GM19463 (cell line): Measurements from ENCODE around the gene ZNF326.
"Not testable (repeated sequence)": the region's sequence is repeated elsewhere in the genome, so short reads cannot be mapped to it uniquely, and the experiment has no call there.

Experiments used
- ATAC-seq: cut with Tn5 transposase; IDR thresholded peaks from one replicate; pipeline ENCODE4 v1.9.1; 2021; ENCODE audit warnings: mild to moderate bottlenecking, moderate library complexity; ENCODE audit not compliant: unreplicated experiment

Gene ZNF326

GRCh38 chr1:89995598-89996449, 914 bp downstream of the ZNF326 start:
- ATAC-seq = no peak

- ATAC-seq = no peak
Measured at GRCh38 chr1:89996450-89997110, 1.7 kb downstream of the ZNF326 start.

DNA sequence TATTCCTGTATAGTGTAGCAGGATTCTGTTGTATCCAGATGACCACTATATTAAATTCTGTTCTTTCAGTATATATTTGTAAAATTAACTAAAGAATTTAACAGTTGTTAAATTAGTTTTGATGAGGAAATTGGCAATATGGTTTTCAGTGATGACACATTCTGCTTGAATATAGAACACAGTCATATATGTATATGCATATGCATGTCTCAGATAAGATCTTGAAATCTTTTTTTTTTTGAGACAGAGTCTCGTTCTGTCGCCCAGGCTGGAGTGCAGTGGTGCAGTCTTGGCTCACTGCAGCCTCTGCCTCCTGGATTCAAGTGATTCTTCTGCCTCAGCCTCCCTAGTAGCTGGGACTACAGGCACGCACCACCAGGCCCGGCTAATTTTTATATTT, 2.2 kb downstream of the ZNF326 start:
- not testable (repeated sequence) for ATAC-seq

GRCh38 chr1:89998306-89998705, 3.4 kb downstream of the ZNF326 start:
- ATAC-seq = no peak

DNA sequence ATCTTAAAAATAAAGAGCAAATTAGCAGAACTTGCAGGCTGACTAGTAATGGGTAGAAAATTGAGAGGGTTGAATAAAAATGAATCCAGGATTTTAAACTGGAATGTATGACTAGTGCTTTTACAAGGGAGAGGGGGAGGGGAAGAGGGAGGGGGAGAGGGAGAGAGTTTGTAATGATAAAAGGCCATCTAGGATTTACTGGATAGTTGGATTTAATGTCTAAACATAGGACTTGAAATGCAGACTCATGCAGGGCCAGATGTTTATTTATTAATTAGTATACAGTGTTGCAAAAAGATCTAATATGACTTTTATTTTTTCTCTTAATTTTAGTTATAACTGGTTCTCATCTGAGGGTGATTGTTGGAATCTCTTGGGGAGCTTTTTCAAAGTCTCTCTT, 4.3 kb downstream of the ZNF326 start:
- ATAC-seq = no peak

DNA sequence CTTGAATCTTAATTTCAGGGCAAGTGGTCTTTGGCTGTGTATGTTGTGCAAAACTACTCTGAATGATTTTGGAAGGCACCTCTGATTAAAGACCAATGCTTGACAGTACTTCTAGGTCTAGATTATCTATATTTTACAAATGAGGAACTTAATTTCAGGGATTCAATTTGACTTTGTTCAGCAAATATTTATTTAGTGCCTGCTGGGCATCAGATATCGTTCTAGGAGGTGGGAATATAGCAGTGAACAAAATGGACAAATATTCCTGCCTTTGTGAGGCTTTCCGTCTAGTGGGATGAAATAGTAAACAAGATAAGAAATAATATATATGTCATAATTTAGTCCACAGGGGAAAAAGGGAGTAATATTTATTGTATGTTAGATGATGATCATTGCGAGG, 4.7 kb downstream of the ZNF326 start:
- no peak for ATAC-seq

DNA sequence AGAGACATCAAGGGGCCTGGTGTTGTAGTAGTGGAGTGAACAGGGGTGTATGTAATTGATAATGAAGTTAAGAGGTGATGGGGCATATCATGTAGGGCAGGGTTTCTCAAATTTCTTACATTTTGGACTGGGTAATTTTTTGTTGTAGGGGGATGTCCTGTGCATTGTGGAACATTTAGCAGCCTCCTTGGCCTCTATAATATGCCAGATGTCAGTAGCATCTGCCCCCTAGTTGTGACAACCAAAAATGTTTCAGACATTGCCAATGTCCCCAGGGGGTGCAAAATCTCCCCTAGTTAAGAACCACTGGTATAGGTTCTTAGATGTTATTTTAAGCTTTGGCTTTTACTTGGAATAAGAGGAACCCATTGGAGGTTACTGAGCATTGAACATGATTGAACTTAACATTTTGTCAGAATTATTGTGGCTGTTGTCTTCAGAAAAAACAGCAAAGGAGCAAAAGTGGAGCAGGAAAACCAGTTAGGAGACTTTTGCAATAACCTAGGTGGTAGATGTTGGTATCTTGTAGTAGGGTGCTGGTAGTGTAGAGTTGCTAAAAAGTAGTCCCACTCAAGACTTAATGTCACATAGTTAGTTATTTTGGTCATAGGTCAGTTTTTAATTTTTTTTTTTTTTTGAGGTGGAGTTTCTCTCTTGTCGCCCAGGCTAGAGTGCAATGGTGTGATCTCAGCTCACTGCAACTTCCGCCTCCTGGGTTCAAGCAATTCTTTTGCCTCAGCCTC, 6.2 kb downstream of the ZNF326 start:
- no peak for ATAC-seq

GRCh38 chr1:90007979-90008404, 13.1 kb downstream of the ZNF326 start:
- ATAC-seq = no peak

GRCh38 chr1:90012300-90012699, 17.4 kb downstream of the ZNF326 start:
- no peak for ATAC-seq

DNA sequence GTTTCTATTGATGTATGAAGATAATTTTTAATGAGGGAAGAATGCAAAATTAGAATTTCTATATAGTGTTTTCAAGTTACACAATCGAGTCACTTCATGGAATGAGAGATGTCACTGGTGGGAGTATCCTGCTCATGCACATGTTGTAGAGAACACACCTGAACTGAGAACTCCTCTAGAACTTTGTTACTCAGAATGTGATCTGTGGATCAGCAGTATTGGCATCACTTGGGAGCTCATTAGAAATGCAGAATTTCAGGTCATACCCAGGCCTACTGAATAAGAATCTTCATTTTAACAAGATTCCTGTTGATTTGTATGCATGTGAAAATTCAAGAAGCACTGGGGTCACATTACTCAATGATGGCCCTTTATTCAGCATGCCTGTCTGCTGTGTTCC, 28.8 kb downstream of the ZNF326 start:
- no peak for ATAC-seq

- ATAC-seq = no peak
Measured at GRCh38 chr1:90027281-90027680, 32.4 kb downstream of the ZNF326 start.

- no peak for ATAC-seq
Measured at GRCh38 chr1:90039652-90040051, 44.7 kb downstream of the ZNF326 start.

- no peak for ATAC-seq
Measured at GRCh38 chr1:90043586-90043985, 48.7 kb downstream of the ZNF326 start.

DNA sequence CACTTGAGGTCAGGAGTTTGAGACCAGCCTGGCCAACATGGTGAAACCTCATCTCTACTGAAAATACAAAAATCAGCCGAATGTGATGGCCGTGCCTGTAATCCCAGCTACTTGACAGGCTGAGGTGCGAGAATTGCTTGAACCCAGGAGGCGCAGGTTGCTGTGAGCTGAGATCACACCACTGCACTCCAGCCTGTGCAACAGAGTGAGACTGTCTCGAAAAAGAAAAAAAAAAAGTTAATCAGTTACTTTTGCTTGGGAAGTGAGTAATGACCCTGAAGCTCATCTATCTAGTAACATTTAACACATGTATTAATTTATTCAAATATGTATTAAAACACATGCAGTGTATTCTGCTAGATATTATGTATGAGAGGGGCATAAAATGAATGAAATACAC, 49.4 kb downstream of the ZNF326 start:
- ATAC-seq = no peak

GRCh38 chr1:90045853-90046563, 51.1 kb downstream of the ZNF326 start:
- no peak for ATAC-seq

DNA sequence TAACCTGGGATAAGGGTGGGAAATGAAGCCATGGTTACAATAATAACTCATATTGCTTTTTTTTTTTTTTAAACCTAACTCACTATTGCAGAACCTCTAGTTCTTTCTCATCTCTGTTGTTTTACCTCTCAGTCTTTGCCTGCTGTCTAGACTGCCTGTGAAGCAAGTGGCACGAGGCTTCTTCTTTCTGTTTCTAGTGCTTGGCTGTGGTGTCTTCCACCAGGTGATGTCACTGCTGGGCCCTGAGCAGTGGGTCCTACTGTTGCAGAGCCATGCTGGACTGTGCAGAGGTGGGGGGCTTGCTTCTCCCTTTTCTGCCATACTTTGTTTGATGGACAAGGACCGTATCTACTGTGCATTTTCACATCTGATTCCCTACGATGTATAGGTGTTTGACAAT, 51.7 kb downstream of the ZNF326 start:
- ATAC-seq = peak; percentile 59

DNA sequence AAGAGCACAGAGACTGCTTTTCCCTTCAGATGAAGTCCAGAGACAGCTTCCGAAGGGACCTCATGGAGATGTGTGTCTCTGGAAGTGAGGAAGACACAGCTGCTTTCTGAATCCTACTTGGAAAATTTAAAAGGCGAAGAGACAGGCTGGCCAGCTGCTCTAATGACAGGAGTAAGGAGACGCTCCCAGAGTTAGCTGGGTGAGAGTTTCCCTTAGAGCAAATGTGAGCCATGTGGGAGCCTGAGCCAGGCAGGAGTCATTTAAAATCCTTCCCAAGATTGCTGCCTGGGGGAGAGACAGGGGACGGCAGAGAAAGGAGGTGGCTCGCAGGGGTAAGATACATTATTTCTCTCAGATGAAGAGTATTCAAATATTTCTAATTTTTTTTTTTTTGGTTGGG, 53.1 kb downstream of the ZNF326 start:
- no peak for ATAC-seq

- ATAC-seq = not testable (repeated sequence)
Measured at GRCh38 chr1:90062700-90063643, 68.1 kb downstream of the ZNF326 start.

GRCh38 chr1:90064109-90064508, 69.2 kb downstream of the ZNF326 start:
- ATAC-seq = not testable (repeated sequence)
